ENCODE measurements around the gene NSL1.

The NSL1 gene

GRCh38 chr1:212684076-212684475, 107.5 kb downstream of the NSL1 start:
- Histone ChIP-seq H3K4me2 (ENCODE audit: low read depth, low read length, poor library complexity, severe bottlenecking) (no peak overlapping the region), H3K27me3 (ENCODE audit: low read length) (no peaks in the 10 kb centered on the region), H3K36me3 (ENCODE audit: low read length) (no peaks in the 10 kb centered on the region), H3K9me2 (replicated peaks; ENCODE audit: insufficient read depth, low read length) (no peaks in the 10 kb centered on the region), H3K4me3 (ENCODE audit: insufficient read depth, low read length, poor library complexity, severe bottlenecking) (no peak overlapping the region), H3F3A (ENCODE audit: insufficient read depth) (no peaks in the 10 kb centered on the region), H3K27ac (ENCODE audit: low read depth, low read length) (no peak overlapping the region), H3K9me3 (ENCODE audit: insufficient read depth, low read length) (no peaks in the 10 kb centered on the region), H4K20me1 (ENCODE audit: low read depth, low read length) (no peaks in the 10 kb centered on the region), H3K79me2 (ENCODE audit: insufficient read depth, low read length) (no peaks in the 10 kb centered on the region), H3K9ac (ENCODE audit: low read length) (no peak overlapping the region), H2AFZ (ENCODE audit: low read depth, low read length, severe bottlenecking) (no peak overlapping the region)
- no peak for TF ChIP-seq EZH2phosphoT487 (conservative IDR thresholded peaks at IDR 0.05; ENCODE audit: low read length)
- no peak for TF ChIP-seq CTCF (IDR thresholded peaks at IDR 0.05; ENCODE audit: insufficient read depth, low read length, poor library complexity, severe bottlenecking)

- Histone ChIP-seq H3K36me3 (ENCODE audit: low read length) (no peaks in the 10 kb centered on the region), H3K79me2 (ENCODE audit: insufficient read depth, low read length) (no peaks in the 10 kb centered on the region), H3K9me3 (ENCODE audit: insufficient read depth, low read length) (no peaks in the 10 kb centered on the region), H2AFZ (ENCODE audit: low read depth, low read length, severe bottlenecking) (no peak overlapping the region), H3F3A (ENCODE audit: insufficient read depth) (no peaks in the 10 kb centered on the region), H3K27ac (ENCODE audit: low read depth, low read length) (no peak overlapping the region), H3K9ac (ENCODE audit: low read length) (no peak overlapping the region), H3K9me2 (replicated peaks; ENCODE audit: insufficient read depth, low read length) (no peaks in the 10 kb centered on the region), H4K20me1 (ENCODE audit: low read depth, low read length) (no peaks in the 10 kb centered on the region), H3K4me2 (ENCODE audit: low read depth, low read length, poor library complexity, severe bottlenecking) (no peak overlapping the region), H3K27me3 (ENCODE audit: low read length) (no peaks in the 10 kb centered on the region), H3K4me3 (ENCODE audit: insufficient read depth, low read length, poor library complexity, severe bottlenecking) (no peak overlapping the region)
- TF ChIP-seq EZH2phosphoT487 (conservative IDR thresholded peaks at IDR 0.05; ENCODE audit: low read length) (no peak), CTCF (IDR thresholded peaks at IDR 0.05; ENCODE audit: insufficient read depth, low read length, poor library complexity, severe bottlenecking) (no peak)
Measured at GRCh38 chr1:212683357-212683722, 108.2 kb downstream of the NSL1 start.

GRCh38 chr1:212680680-212681389, 110.7 kb downstream of the NSL1 start:
- Histone ChIP-seq H3K9ac (ENCODE audit: low read length) (no peak overlapping the region), H3K27ac (ENCODE audit: low read depth, low read length) (no peak overlapping the region), H3K4me2 (ENCODE audit: low read depth, low read length, poor library complexity, severe bottlenecking) (no peak overlapping the region), H2AFZ (ENCODE audit: low read depth, low read length, severe bottlenecking) (no peak overlapping the region), H3F3A (ENCODE audit: insufficient read depth) (no peaks in the 10 kb centered on the region), H3K36me3 (ENCODE audit: low read length) (no peaks in the 10 kb centered on the region), H3K79me2 (ENCODE audit: insufficient read depth, low read length) (no peaks in the 10 kb centered on the region), H4K20me1 (ENCODE audit: low read depth, low read length) (no peaks in the 10 kb centered on the region), H3K4me3 (ENCODE audit: insufficient read depth, low read length, poor library complexity, severe bottlenecking) (no peak overlapping the region), H3K9me2 (replicated peaks; ENCODE audit: insufficient read depth, low read length) (no peaks in the 10 kb centered on the region), H3K27me3 (ENCODE audit: low read length) (no peaks in the 10 kb centered on the region), H3K9me3 (ENCODE audit: insufficient read depth, low read length) (no peaks in the 10 kb centered on the region)
- TF ChIP-seq EZH2phosphoT487 (conservative IDR thresholded peaks at IDR 0.05; ENCODE audit: low read length) (no peak), CTCF (IDR thresholded peaks at IDR 0.05; ENCODE audit: insufficient read depth, low read length, poor library complexity, severe bottlenecking) (no peak)

Data from SU-DHL-6 (cell line).